Posterior cingulate gyrus (tissue), 11 donors: Measurements from ENCODE around the gene ZXDC.
A peak's percentile ranks its signal among the peaks of the same experiment; 100 is the strongest.

Experiments used
- DNase-seq, 10 donors: peaks; one replicate each; pipeline versions ENCODE4 v3.0.0 to v3.0.0-alpha.2; 2020 to 2021; ENCODE audit warnings: mixed read lengths in 3 of 10
- intact Hi-C: fragments of 100-400 bp; cut with DNase I; formaldehyde crosslinking; loops from one replicate; pipeline ENCODE4 v1.15.1; 2023

Gene ZXDC

DNA sequence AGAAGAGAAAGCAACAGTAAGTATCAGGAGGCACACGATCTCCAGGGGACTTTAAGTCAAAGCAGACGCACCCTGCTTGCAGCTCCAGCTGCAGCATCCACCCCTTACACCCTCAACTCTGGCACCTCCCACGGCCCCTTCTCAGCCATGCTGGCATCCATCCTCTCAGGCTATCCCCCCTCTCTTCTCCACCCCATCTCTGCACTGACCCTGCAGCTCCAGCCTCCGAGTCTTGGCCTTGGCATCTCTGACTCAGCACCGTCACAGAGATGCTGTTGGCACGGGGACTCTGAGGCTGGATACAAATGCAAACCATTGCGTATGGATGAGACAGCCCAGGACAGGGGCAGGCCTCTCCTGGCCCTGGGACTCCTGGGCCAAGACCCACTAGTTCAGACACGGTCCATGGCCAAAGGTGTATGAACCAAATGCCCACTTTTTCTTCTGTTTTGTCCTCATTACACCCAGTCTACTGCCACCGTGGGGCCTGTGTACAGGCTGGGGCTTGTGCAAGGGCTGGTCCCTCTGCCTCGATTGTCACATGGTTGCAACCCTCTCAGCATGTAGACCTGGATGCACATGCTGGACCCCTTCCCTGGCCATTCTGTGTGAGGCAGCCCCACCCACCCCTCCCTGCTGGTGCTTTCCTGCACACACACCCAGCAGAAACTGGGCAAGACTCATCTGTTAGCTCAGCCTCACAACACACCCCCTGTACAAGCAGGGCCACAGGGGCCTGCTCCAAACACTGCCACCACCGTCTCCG, 18.7 kb upstream of the ZXDC start:
- intact Hi-C loops: no loop called here
- DNase-seq: peak in 6 of 10 donors; percentile 25 to 87 (median 60)

DNA sequence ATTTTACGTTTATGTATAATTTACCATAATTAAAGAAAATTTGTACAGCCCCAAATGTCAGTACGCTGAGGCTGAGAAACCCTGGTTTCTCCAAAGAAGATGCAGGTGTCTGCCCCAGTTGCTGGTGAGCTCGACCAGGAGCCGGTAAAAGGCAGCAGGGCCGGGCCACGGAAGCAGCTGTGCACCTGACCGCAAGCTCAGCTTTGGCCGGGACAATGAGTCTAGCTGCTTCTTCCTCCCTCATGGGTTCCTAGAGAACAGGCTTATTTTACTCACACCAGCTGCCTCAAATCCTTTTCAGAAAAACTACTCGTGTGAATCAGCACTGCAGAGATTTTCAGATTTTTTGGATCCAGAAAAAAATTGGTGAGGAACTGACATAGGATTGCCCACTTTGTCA, 18.0 kb upstream of the ZXDC start:
- intact Hi-C loops: no loop called here
- peak in 4 of 10 donors; percentile 43 to 85 (median 82) for DNase-seq

DNA sequence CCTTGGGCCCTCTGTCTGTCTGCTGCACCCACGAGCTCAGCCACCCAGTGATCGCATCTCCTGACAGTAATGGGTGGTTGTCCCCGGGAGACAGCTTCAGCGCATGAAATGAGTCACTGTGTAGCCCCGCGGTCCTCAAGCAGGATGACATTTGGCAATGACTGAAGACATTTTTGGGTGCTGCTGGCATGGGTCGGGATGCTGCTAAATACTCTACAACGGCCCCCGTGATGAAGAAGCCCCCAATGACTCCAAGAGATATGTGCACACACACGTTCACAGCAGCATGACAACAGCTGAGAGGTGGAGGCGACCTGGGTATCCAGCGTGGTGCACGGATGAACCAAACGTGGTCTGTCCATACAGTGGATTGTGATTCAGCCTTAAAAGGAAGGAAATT, 17.4 kb upstream of the ZXDC start:
- peak in 2 of 10 donors; percentile 41 to 59 for DNase-seq
- intact Hi-C loops: no loop called here

DNA sequence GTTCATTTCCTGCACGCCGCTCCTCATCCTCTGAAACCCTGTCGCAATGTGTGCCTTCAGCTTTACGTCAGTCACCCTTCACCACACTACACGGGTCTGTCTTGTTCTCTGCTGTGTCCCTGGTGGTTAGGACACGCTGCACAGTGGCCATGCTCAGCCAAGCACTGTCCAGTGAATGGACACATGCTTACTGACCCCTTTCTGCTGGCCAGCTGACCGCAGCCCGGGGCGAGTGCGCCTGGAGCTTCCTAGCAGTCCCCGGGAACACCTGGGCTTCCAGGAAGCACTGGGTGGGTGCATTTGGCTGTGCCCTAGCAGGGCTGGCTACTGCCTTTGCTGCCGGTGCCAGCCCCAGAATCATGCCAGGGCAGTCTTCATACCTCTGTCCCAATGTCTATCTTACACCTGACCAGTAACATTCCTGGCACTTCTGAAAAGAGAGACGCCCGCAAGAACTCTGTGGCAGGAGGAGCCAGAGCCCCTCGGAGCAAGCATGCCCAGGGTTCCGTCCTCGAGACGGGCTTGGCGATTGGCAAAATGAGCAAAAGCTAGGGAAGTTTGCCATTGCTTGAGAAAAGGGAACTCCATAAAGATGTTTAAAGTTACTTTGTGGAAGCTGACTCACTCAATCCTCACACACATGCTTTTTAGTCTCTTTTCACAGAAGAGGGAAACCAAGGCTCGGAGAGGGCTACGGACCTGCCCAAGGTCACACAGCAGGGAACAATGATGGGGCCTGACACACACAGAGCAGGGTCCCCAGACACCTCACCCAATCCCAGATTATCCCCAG, 15.7 kb upstream of the ZXDC start:
- intact Hi-C loops: no loop called here
- peak in 2 of 10 donors; percentile 71 to 76 for DNase-seq

DNA sequence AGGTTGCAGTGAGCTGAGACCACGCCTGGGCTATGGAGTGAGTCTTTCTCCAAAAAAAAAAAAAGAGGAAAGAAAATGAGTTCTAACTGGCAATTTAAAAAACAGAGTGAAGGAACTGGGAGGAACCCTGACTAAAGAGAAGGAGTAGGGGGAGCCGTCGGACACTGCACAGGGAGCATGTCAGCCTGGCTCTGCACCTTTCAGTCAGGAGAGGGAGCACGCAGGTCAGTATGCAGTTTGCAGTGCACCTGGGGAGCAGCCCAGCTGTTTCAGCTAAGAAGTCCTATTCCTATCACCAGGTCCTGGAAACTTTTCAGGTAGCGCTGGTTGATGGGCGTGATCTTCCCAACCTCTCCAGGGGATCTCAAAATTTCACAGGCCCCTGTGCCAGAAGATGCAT, 14.9 kb upstream of the ZXDC start:
- DNase-seq: peak in 1 of 10 donors; percentile 47
- intact Hi-C loops: no loop called here

DNA sequence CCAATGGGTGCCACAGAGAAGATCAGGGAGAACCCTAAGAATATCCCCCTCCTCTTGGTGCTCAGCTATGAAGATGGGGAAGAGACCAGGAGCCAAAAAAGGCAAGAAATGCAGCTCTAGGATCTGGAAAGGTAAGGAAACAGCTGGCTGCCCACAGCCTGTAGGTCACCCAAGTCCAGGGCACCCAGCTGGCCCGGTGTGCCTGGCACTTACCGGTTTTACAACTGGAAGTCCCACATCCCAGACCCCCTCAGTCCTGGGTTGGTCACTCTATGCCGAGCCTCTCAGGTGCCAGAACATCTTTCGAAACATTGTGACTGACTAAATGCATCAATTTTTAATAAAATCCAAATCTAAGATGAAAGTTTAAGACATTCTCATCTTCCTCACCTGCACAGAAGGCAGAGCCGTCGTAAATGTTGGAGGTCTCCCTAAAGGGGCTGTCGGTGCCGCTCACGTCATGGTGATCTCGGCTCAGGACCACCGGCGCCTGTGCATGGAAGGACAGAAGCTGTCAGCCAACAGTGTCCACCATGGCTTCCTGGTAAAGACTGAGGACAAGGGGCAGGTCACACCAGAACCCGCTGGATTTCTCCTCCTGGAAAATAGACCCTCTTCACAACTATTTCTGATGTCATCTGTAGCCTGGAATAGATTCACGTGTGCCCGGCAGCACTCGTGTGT, 13.3 kb upstream of the ZXDC start:
- intact Hi-C loops: no loop called here
- peak in 3 of 10 donors; percentile 31 to 72 (median 52) for DNase-seq

DNA sequence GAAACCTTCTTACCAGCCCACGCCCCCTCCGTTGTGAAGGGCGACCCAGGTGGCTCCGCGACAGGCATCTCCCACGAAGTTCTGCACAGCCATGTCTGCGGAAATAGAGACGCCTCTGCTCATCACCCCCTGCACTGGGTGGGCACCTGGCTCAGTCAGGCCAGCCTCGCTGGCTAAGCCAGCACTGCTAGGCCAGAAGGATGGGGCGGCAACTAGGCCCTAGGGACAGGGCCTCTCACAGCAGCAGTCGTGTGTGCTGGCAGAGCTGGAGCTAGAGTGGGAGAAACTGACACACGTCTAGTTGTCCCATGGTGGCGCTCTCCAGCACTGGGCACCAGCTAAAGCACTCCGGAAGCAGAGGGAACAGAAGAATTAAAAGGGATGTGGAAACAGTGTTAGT, 12.5 kb upstream of the ZXDC start:
- peak in 3 of 10 donors; percentile 33 to 62 (median 48) for DNase-seq
- intact Hi-C loops: no loop called here

DNA sequence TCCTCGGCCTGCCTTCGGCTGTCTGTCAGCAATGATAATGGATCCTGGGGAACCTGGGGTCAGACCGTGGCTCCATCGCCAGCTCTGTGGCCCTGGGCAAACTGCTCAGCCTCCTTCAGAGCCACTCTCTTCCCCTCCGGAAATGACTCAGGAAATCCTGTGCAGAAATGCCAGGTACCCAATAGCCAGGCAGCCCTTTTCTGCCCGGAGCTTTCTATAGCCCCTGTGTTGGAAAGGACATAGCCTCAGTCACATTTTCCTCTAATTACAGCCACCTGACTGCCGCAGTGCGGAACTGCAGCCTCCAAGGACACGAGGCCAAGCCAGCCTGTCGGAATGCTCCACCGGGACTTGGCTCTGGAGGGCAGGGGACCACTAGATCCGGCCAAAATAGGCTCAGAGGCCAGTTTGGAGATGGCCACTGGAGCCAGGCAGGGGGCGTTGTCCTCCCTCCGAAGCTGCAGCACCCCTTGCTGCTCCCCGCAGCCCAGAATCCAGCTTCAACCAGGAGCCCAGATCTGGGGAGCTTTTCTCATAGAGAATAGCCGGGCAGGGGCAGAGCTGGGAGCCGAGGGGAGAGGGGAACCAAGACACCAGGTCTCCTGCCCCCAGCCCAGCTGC, 11.6 kb upstream of the ZXDC start:
- intact Hi-C loops: no loop called here
- peak in 3 of 10 donors; percentile 72 to 79 (median 79) for DNase-seq

DNA sequence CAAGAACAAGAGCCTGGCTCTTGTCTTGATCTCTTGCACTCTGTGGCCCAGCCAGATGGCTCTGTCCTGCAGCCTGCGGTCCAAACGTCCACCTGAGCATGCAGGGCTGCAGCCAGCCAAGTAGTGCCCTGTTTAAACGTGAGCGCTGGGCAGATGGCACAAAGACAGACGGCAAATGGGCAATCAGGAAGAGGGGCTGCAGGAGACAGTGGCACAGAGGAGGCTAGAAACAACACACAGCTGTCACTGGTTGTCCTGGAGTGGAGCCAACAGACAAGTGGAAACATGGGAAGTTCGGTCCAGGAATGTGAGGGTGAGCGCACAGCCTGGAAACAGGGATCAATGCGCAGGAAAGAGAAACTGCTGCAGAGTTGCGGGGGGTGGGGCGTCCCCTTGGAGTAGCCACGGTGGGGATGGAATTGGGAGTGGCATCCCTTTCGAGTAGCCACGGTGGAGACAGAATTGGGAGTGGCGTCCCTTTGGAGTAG, 10.7 kb upstream of the ZXDC start:
- intact Hi-C loops: no loop called here
- peak in 3 of 10 donors; percentile 26 to 60 (median 47) for DNase-seq

DNA sequence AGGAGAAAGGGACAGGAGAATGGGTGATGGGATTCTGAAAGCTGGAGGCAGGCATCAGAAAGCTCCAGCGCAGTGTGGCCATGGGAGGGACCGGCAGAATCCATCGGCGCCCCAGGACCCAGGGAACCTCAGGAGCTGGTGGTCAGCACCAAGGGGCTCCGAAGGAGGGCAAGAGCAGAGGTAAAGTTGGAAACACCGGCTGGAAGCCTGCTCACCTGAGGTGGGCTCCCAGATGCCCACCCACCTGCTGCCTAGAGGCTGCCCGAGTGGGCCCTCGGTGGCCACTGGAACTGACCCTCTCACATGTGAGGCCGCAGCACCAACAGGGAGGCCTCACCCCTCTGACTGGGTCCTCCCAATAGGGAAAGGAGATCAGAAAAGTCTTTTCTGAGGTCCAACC, 10.3 kb upstream of the ZXDC start:
- intact Hi-C loops: no loop called here
- peak in 3 of 10 donors; percentile 43 to 71 (median 67) for DNase-seq

DNA sequence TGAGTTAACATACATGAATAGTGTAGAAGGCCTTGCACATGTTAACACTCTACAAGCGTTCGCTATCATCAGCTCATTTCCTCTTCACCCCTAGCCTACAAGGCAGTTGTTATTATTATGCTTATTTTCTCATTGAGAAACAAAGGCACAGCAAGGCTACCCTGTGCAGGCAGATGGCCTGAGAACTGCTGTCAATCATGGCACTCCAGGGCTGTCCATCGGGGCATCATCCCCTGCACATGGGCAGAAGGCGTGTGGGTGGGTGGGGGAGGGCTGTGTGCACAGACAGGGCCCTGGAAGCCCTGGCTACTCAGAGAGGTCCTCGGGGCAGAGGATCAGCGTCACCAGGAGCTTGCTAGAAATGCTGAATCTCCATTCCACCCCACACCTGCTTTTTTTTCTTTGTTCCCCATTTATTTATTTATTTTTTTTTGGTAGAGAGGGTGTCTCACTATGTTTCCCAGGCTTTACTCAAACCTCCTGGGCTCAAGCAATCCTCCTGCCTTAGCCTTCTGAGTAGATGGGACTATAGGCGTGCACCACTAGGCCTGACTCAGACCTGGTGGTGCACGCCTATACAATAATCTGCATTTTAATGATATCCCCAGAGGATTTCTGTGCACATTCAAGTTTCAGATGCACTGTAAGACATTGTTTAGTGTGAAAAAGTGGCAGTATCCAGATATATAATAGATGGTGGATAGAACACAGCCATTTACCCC, 9.6 kb upstream of the ZXDC start:
- intact Hi-C loops: no loop called here
- DNase-seq: peak in 2 of 10 donors; percentile 25 to 48

DNA sequence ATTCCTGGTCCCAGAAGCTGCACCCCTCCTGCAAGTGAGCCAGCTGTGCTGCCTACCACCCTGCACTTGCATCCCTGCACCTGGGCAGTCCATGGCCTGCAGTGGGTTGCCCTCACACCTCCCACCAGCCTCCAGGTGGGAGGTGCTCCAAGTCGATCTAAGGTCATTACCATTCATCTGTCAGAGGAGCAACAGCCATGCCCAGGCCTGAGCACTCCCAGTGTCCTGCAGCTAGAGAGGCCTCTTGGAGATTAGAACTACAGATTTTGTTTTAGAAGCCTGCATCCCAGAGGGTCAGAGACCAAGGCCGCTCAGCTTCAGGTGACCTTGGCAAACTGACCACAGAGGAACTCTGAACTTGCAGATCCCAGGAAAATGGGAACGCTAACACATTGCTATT, 9.0 kb upstream of the ZXDC start:
- DNase-seq: peak in 3 of 10 donors; percentile 21 to 60 (median 24)
- intact Hi-C loops: no loop called here

DNA sequence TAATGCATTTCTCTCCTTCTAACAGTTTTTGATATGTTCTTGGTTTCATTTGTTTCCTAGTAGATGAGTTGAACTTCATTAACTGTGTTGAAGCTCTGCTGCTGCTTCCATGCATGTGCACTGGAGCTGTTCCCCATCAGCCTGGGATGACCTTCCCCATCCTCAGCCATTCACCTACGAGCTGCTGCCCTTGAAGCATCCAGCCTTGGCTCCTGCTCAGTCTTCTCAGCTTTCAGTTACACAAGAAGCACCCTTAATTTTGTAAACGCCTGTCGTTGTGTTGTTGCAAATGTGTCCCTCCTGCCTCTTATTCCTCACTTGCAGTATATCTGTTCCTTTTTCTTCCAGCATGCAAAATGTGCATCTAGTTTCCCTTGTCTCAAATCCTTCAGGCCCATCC, 8.5 kb upstream of the ZXDC start:
- DNase-seq: peak in 1 of 10 donors; percentile 17
- intact Hi-C loops: no loop called here

DNA sequence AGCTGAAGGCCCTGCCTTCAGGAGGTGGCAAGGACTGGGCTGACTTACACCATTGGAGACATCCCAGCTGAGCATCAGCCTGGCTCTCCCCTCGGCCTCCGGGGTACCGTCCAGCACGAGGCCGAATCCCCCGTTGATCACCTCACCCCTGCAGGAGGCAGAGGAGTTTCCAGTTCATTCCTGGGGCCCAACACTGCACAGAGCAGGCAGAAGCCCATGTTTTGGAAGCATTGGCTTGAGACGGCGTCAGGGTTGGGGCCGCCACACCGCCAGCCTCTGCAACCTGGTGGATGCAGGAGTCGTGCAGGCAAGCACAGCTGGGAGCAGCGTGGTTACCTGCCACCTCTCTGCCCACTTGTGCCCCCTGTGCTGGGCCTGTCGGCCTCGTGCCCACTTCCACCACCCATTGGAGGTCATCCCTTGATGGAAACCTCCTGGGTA, 7.7 kb upstream of the ZXDC start:
- intact Hi-C loops: no loop called here

DNA sequence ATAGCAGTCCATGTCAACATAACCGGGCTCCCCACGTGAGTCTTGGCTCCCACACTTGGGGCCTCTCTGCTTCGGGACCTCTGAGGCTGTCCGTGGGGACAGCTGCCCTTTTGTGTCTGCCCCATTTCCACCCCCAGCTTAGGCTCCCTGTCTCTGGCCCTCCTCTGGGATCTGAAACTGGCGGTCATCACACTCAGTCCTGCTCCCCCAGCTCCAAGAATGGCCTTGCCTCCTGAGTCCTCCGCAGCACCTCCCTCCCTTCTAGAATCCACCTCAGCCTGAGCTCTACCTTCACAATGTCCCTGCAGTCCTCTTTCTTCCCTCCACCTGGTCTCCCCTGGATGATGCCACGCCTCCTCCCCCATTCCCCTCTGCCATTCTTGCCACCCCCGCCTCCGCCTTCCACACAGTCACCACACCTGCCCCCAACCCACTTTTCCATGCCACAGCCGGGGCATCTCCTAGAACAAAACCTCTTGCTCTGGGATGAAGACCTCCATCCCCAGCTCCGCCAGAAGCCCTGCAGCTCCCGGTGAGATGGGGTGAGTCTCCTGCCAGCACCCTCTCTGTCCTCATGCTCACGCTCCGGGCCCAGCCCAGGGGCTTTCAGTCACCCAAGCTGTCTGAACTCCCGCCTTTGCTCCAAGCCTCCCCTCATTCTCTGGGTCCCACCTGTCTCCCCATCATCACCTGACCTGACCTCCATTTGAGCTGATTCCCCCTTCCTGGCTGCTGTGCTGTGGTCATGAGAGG, 7.0 kb upstream of the ZXDC start:
- DNase-seq: peak in 3 of 10 donors; percentile 14 to 66 (median 47)

More for the DNA sequence above, 7.7 kb upstream of the ZXDC start:
- peak in 3 of 10 donors; percentile 27 to 73 (median 64) for DNase-seq

DNA sequence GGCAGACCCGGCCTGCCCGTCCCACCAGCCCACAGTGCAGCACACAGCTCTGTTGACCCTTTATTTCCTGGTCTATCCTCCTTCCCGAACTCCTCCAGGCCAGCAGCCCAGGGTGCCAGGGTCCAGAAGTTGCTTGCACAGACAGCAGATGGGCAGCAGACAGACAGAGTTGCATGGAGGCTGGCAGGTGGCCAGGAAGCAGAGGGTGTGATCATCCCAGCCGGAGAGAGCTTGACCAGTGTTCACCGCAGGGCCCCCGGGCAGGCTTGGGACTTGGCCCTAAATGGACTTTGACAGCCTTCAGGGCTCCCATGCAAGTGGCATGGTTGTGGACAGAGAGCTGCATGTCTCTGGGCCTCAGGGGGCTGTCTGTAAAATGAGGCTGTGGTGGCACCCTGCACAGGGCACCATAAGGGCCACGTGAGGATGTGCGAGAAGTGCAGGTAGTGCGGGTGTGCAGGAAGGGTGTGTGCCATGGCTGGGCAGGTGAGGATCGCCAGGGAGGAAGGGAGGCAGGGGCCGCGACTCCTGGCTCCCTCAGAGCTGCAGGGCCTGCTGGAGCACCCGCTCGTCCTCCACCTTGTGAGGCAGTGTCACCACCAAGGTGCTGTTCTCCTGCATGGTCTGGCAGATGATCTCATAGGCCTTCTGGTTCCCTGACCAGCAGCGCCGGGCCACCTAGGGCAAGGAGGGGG, 6.3 kb upstream of the ZXDC start:
- peak in 4 of 10 donors; percentile 22 to 89 (median 74) for DNase-seq
- intact Hi-C loops: no loop called here

More for the DNA sequence above, 7.0 kb upstream of the ZXDC start:
- intact Hi-C loops: no loop called here

DNA sequence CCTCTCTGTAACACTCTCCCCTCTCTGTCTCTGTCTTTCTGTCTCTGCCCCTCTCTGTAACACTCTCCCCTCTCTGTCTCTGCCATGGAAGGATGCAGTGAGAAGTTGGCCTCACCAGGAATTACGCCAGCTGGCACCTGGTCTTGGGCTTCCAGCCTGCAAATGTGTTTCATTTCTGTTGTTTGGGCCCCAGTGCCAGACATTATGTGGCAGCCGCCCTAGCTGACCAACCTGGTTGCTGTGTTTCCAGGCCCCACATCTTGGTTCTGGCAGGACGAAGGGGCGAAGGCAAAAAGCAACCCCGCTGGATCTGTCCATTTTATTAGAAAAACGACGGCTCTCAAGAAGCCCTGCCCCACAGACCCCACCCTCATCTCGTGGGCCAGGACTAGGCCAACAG, 5.2 kb upstream of the ZXDC start:
- DNase-seq: peak in 5 of 10 donors; percentile 25 to 78 (median 74)
- intact Hi-C loops: no loop called here

DNA sequence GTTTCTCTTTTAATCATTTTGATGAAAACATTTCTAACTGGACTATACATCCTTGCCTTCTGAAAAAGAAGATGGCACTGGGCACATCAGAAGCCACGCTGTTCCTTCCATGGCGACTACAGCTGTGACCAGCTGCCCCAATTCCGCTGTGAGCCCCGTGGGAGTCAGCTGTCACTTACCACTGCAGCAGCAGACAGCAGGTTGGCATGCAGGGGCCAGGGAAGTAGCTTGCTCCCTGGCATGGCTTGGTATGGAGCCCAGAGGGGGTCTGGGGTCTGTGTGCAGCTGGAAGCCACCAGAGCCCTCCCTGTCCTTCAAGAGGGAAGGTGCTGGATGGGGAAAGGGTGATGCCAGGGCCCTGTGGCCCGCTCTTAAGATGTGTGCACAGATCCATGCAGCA, 4.5 kb upstream of the ZXDC start:
- intact Hi-C loops: no loop called here
- peak in 3 of 10 donors; percentile 19 to 33 (median 31) for DNase-seq
